ENCODE results near the gene ADIPOR2. TPM values are rescaled to one million over a fixed set of nuclear protein-coding genes. Genes with fewer than 3 reads are reported as not detected.

The ADIPOR2 gene
- total and polyA plus RNA-seq, 4 donors: 26.6 to 68.3 (median 41.7) TPM

GRCh38 chr12:1792406-1792805 is 101.5 kb downstream of the ADIPOR2 start:
- Histone ChIP-seq H3K4me3 (ENCODE audit: low read depth in 1 of 3, low read length in 3 of 3) (no peak overlapping the region), H3K36me3 (ENCODE audit: control insufficient read depth in 4 of 4, insufficient read depth in 3 of 4, low read depth in 1 of 4, low read length in 3 of 4) (peaks cover 0 to 4% (median 1%) of the 10 kb centered on the region in 4 donors), H3K9ac (ENCODE audit: low read depth in 1 of 2, low read length in 2 of 2) (no peak overlapping the region), H3K9me3 (ENCODE audit: control insufficient read depth in 4 of 4, low read length in 3 of 4) (no peaks in the 10 kb centered on the region), H3K27ac (ENCODE audit: low read depth in 1 of 2, low read length in 2 of 2) (no peak overlapping the region), H3K4me1 (ENCODE audit: control insufficient read depth in 4 of 4, insufficient read depth in 4 of 4, low read length in 3 of 4) (peaks cover 3 to 27% (median 14%) of the 10 kb centered on the region in 4 donors), H3K27me3 (ENCODE audit: control insufficient read depth in 4 of 4, insufficient read depth in 4 of 4, low read length in 3 of 4) (no peaks in the 10 kb centered on the region)
- DNase-seq (ENCODE audit: low spot score): no peak
- 92% methylated on average over 6 of the region's 6 CpGs for WGBS
- no peak for TF ChIP-seq RAD21 (IDR thresholded peaks at IDR 0.05)
- no peak for TF ChIP-seq GABPA (IDR thresholded peaks at IDR 0.05 in 1 of 2, conservative IDR thresholded peaks at IDR 0.05 in 1 of 2)
- TF ChIP-seq MAX (IDR thresholded peaks at IDR 0.05): no peak
- TF ChIP-seq CTCF (IDR thresholded peaks at IDR 0.05; ENCODE audit: low read depth, low read length, missing input control): no peak
- TF ChIP-seq HNF4G (IDR thresholded peaks at IDR 0.05): no peak
- TF ChIP-seq EGR1 (IDR thresholded peaks at IDR 0.05; ENCODE audit: low read depth in 2 of 2): no peak

- H3K9me3 ChIP-seq (ENCODE audit: control insufficient read depth in 4 of 4, low read length in 3 of 4): no peaks in the 10 kb centered on the region
- H3K4me1 ChIP-seq (ENCODE audit: control insufficient read depth in 4 of 4, insufficient read depth in 4 of 4, low read length in 3 of 4): peaks cover 3 to 27% (median 14%) of the 10 kb centered on the region in 4 donors
- WGBS: 90% methylated on average over 26 of the region's 26 CpGs
- DNase-seq (ENCODE audit: low spot score): no peak
- H3K4me3 ChIP-seq (ENCODE audit: low read depth in 1 of 3, low read length in 3 of 3): no peak overlapping the region
- TF ChIP-seq NR2F2 (IDR thresholded peaks at IDR 0.05) (no peak), RXRA (IDR thresholded peaks at IDR 0.05) (no peak), JUND (IDR thresholded peaks at IDR 0.05) (no peak), MAX (IDR thresholded peaks at IDR 0.05) (no peak), ATF3 (IDR thresholded peaks at IDR 0.05) (no peak), FOXA1 (IDR thresholded peaks at IDR 0.05) (no peak), REST (IDR thresholded peaks at IDR 0.05) (no peak)
- no peaks in the 10 kb centered on the region for H3K36me3 ChIP-seq (ENCODE audit: control insufficient read depth in 4 of 4, insufficient read depth in 3 of 4, low read depth in 1 of 4, low read length in 3 of 4)
- H3K9ac ChIP-seq (ENCODE audit: low read depth in 1 of 2, low read length in 2 of 2): no peak overlapping the region
- H3K27ac ChIP-seq (ENCODE audit: low read depth in 1 of 2, low read length in 2 of 2): no peak overlapping the region
- no peaks in the 10 kb centered on the region for H3K27me3 ChIP-seq (ENCODE audit: control insufficient read depth in 4 of 4, insufficient read depth in 4 of 4, low read length in 3 of 4)
Observed at GRCh38 chr12:1793426-1794210, 102.7 kb downstream of the ADIPOR2 start.
